ENCODE measurements around the gene RECQL5. TPM values are rescaled to one million over a fixed set of nuclear protein-coding genes. Genes with fewer than 3 reads are reported as not detected.
A peak's percentile ranks its signal among the peaks of the same experiment; 100 is the strongest.

The RECQL5 gene
- total RNA-seq, 4 donors from 2014 or later = 26.3 to 85.0 (median 44.1) TPM

- H3K9me3 ChIP-seq = no peaks in the 10 kb centered on the region
- no peaks in the 10 kb centered on the region for H3K27me3 ChIP-seq
- no peak for DNase-seq
- H3K4me3 ChIP-seq = no peak overlapping the region
- H3K36me3 ChIP-seq = peaks cover 0 to 67% (median 0%) of the 10 kb centered on the region in 3 donors
- no peak overlapping the region for H3K27ac ChIP-seq
- no peaks in the 10 kb centered on the region for H3K4me1 ChIP-seq
- TF ChIP-seq CTCF (IDR thresholded peaks at IDR 0.05) = peak in 4 of 6 experiments; percentile 33 to 54 (median 51)
- no peak for TF ChIP-seq POLR2A (IDR thresholded peaks at IDR 0.05)
Measured at GRCh38 chr17:75625813-75626486, 41.0 kb downstream of the RECQL5 start.

DNA sequence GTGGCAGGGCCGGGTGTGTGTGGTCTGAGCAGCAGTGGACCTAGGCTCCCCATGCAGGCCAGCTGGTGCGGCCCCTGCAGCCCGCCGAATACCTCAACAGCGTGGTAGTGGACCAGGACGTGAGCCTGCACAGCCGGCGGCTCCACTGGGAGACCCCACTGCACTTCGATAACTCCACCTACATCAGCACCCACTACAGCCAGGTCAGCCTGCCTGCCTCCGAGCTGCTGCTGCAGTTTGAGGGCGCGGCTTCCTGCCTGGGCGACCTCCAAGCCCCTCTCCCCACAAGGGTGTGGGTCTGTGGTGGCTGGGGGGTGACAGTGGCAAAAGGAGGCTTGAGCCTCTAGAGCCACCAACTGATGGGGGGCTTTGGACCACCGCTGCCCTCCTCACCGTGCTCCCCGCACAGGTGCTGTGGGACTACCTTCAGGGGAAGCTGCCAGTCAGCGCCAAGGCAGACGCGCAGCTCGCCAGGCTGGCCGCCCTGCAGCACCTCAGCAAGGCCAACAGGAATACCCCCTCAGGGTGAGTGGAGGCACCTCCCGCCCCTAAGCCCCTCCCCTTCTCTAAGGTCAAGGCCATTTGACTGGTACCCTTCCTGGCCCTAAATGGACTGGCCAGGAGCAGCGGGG, 42.1 kb downstream of the RECQL5 start:
- Histone ChIP-seq H3K9me3 (no peaks in the 10 kb centered on the region), H3K27me3 (no peaks in the 10 kb centered on the region), H3K4me1 (no peaks in the 10 kb centered on the region), H3K4me3 (no peak overlapping the region), H3K27ac (no peak overlapping the region), H3K36me3 (peaks cover 0 to 75% (median 0%) of the 10 kb centered on the region in 3 donors)
- TF ChIP-seq POLR2A (IDR thresholded peaks at IDR 0.05) = no peak
- TF ChIP-seq CTCF (IDR thresholded peaks at IDR 0.05) = no peak
- no peak for DNase-seq

DNA sequence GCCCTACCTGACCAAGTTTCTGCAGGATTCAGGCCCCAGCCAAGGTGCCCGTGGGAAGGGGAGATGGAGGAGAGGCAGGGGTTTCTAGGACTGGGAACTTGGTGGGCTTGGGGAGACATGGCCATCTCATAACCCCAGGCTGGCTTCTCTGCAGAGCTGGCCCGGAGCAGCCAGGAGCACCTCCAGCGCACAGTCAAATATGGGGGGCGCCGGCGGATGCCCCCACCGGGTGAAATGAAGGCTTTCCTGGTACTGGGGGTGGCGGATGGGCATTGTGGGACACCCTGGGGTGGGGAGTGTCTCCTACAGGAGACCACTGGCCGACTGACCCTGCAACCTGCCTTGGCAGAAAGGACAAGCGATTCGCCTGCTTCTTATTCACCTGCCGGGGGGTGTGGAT, 42.9 kb downstream of the RECQL5 start:
- no peak overlapping the region for H3K27ac ChIP-seq
- H3K4me3 ChIP-seq = no peak overlapping the region
- TF ChIP-seq POLR2A (IDR thresholded peaks at IDR 0.05) = no peak
- TF ChIP-seq CTCF (IDR thresholded peaks at IDR 0.05) = no peak
- no peak for DNase-seq
- no peaks in the 10 kb centered on the region for H3K9me3 ChIP-seq
- no peaks in the 10 kb centered on the region for H3K27me3 ChIP-seq
- peaks cover 0 to 83% (median 0%) of the 10 kb centered on the region in 3 donors for H3K36me3 ChIP-seq
- H3K4me1 ChIP-seq = no peaks in the 10 kb centered on the region

DNA sequence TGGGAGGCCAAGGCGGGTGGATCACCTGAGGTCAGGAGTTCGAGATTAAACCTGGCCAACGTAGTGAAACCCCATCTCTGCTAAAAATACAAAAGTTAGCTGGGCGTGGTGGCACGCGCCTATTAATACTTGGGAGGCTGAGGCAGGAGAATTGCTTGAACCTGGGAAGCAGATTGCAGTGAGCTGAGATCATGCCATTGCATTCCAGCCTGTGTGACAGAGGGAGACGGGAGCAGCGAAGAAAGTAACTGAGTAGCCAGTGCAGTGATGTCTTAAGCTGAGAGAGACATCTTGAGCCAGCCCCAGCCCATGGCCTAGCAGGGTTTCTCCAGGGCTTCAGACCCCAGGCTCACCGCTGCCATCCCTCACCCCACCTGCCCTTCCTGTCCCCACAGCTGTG, 43.6 kb downstream of the RECQL5 start:
- no peak for TF ChIP-seq CTCF (IDR thresholded peaks at IDR 0.05)
- TF ChIP-seq POLR2A (IDR thresholded peaks at IDR 0.05) = no peak
- no peaks in the 10 kb centered on the region for H3K27me3 ChIP-seq
- H3K9me3 ChIP-seq = no peaks in the 10 kb centered on the region
- DNase-seq = no peak
- no peaks in the 10 kb centered on the region for H3K4me1 ChIP-seq
- no peak overlapping the region for H3K27ac ChIP-seq
- peaks cover 0 to 89% (median 0%) of the 10 kb centered on the region in 3 donors for H3K36me3 ChIP-seq
- no peak overlapping the region for H3K4me3 ChIP-seq

DNA sequence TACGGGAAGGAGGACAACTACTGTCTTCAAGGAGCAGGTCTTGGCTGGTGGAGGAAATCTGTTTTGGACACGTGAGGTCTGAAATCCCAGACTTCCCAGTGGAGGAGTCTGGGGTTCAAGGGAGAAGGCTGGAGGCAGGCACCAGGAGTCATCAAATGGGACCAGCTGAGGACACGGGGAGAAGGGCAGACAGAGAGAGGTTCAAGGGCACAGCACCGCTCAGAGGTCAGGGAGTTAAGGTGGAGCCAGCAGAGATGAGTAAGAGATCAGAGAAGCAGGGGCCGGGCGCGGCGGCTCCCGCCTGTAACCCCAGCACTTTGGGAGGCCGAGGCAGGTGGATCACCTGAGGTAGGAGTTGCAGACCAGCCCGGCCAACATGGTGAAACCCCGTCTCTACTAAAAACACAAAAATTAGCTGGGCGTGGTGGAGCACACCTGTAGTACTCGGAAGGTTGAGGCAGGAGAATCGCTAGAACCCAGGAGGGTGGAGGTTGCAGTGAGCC, 44.1 kb downstream of the RECQL5 start:
- TF ChIP-seq CTCF (IDR thresholded peaks at IDR 0.05) = no peak
- TF ChIP-seq POLR2A (IDR thresholded peaks at IDR 0.05) = no peak
- H3K9me3 ChIP-seq = no peaks in the 10 kb centered on the region
- no peak overlapping the region for H3K4me3 ChIP-seq
- H3K27me3 ChIP-seq = no peaks in the 10 kb centered on the region
- DNase-seq = no peak
- H3K4me1 ChIP-seq = peaks cover 0 to 2% (median under 1%) of the 10 kb centered on the region in 4 donors
- peak overlapping the region in 1 of 4 donors; percentile 30 for H3K27ac ChIP-seq
- H3K36me3 ChIP-seq = peaks cover 0 to 95% (median 0%) of the 10 kb centered on the region in 3 donors
